IPS-18a (cell line): ENCODE data around the gene KCNA2.

Experiments
- H3K27ac ChIP-seq: one replicate; pipeline ENCODE4 v1.5.1; 2013; ENCODE audit warnings: low read length
- H3K27me3 ChIP-seq: one replicate; pipeline ENCODE4 v1.6.1; 2013; ENCODE audit warnings: mild to moderate bottlenecking, low read length; ENCODE audit not compliant: control insufficient read depth, insufficient read depth
- H3K36me3 ChIP-seq: one replicate; pipeline ENCODE4 v1.6.1; 2013; ENCODE audit warnings: low read depth, low read length; ENCODE audit not compliant: control insufficient read depth
- H3K4me1 ChIP-seq: one replicate; pipeline ENCODE4 v1.6.1; 2013; ENCODE audit warnings: low read depth, low read length; ENCODE audit not compliant: control insufficient read depth
- H3K4me3 ChIP-seq: one replicate; pipeline ENCODE4 v1.5.1; 2013; ENCODE audit warnings: low read length
- H3K9ac ChIP-seq: one replicate; pipeline ENCODE4 v1.6.1; 2013; ENCODE audit warnings: mild to moderate bottlenecking, low read length, moderate library complexity
- H3K9me3 ChIP-seq: one replicate; pipeline ENCODE4 v1.6.1; 2013; ENCODE audit warnings: low read depth, low read length; ENCODE audit not compliant: control insufficient read depth

The KCNA2 gene

GRCh38 chr1:110595353-110595710 is 10.8 kb downstream of the KCNA2 start:
- Histone ChIP-seq H3K27me3 (peaks cover 4% of the 10 kb centered on the region), H3K4me3 (no peak overlapping the region), H3K9me3 (no peaks in the 10 kb centered on the region), H3K27ac (no peak overlapping the region), H3K36me3 (no peaks in the 10 kb centered on the region), H3K4me1 (no peaks in the 10 kb centered on the region), H3K9ac (no peak overlapping the region)

DNA sequence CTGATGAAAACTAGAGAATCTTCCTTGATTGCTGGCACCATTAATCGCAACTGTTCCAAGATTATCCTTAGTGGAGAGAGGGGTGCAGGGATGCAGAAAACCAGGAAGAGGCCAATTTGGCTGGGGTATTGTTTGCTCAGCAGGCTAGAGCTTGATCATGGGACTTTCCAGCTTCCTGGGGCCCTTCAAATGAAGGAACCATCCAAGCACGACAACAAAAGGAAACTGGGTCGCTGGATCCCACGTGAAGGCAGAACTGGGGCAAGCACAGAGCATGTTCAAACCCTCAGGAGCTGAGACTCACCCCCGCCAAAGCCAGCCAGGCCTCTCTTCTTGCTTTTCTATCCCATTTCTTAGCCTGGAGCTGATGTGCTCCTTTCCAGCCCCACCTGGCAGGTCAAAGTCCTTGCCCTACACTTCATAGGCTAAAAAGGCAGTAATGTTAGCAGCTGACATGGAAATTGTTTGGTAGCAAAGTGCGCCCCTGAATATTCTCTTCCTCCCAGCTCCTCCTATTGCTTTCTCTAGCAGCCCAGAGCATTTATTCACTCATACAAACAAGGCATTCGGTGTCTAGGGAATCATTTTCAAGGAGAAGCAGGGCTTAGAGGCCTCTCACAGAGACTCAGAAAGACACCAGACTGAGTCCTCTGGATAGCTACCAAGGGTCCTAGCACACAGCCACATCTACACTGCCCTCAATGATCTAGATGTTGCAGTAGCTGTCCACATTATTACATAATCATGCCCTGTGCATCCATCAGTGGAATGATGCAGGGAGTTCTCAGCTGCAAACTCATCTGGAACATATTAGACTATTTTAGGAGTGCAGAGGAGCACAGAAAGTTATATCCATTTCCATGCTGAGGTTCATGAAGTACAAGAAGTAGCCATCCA is 11.5 kb downstream of the KCNA2 start:
- Histone ChIP-seq H3K36me3 (no peaks in the 10 kb centered on the region), H3K9ac (no peak overlapping the region), H3K27me3 (peaks cover 4% of the 10 kb centered on the region), H3K27ac (no peak overlapping the region), H3K4me1 (no peaks in the 10 kb centered on the region), H3K4me3 (no peak overlapping the region), H3K9me3 (no peaks in the 10 kb centered on the region)

- Histone ChIP-seq H3K36me3 (no peaks in the 10 kb centered on the region), H3K9me3 (no peaks in the 10 kb centered on the region), H3K9ac (no peak overlapping the region), H3K4me1 (no peaks in the 10 kb centered on the region), H3K4me3 (no peak overlapping the region), H3K27ac (no peak overlapping the region), H3K27me3 (peaks cover 4% of the 10 kb centered on the region)
These were observed 12.3 kb downstream of the KCNA2 start for GRCh38 chr1:110593902-110594301.

DNA sequence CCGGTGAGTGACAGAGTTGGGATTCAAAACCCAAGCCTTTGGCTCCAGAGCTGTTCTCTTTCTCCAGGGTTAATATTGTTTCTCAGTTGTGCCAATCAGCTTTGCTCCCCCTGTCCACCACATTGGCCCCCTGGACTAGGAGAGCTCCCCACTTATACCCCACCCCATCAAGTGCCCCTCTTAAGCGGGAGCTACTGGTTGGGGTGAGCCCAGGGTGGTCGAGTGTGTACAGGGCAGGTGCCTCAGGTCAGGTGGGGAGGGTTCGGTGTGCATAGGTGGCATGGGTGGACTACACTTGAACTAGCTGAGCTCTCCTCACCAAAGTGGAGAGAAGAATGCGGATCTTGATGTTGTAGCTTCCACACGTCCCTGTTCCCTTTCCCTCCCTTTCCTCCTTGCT is 14.2 kb downstream of the KCNA2 start:
- Histone ChIP-seq H3K36me3 (no peaks in the 10 kb centered on the region), H3K27ac (no peak overlapping the region)

GRCh38 chr1:110588991-110589390 is 17.2 kb downstream of the KCNA2 start:
- no peaks in the 10 kb centered on the region for H3K27me3 ChIP-seq
- H3K27ac ChIP-seq = no peak overlapping the region
- H3K4me1 ChIP-seq = no peaks in the 10 kb centered on the region
- H3K36me3 ChIP-seq = no peaks in the 10 kb centered on the region
- H3K4me3 ChIP-seq = no peak overlapping the region
- H3K9ac ChIP-seq = no peak overlapping the region
- no peaks in the 10 kb centered on the region for H3K9me3 ChIP-seq

More for the DNA sequence above, 14.2 kb downstream of the KCNA2 start:
- H3K4me1 ChIP-seq = no peaks in the 10 kb centered on the region
- no peak overlapping the region for H3K9ac ChIP-seq
- no peaks in the 10 kb centered on the region for H3K9me3 ChIP-seq
- peaks cover 4% of the 10 kb centered on the region for H3K27me3 ChIP-seq
- H3K4me3 ChIP-seq = no peak overlapping the region

- H3K36me3 ChIP-seq = no peaks in the 10 kb centered on the region
- H3K9ac ChIP-seq = no peak overlapping the region
- H3K4me1 ChIP-seq = no peaks in the 10 kb centered on the region
- no peaks in the 10 kb centered on the region for H3K9me3 ChIP-seq
- H3K27me3 ChIP-seq = no peaks in the 10 kb centered on the region
- no peak overlapping the region for H3K4me3 ChIP-seq
- no peak overlapping the region for H3K27ac ChIP-seq
These were observed 17.7 kb downstream of the KCNA2 start for GRCh38 chr1:110588486-110588885.

DNA sequence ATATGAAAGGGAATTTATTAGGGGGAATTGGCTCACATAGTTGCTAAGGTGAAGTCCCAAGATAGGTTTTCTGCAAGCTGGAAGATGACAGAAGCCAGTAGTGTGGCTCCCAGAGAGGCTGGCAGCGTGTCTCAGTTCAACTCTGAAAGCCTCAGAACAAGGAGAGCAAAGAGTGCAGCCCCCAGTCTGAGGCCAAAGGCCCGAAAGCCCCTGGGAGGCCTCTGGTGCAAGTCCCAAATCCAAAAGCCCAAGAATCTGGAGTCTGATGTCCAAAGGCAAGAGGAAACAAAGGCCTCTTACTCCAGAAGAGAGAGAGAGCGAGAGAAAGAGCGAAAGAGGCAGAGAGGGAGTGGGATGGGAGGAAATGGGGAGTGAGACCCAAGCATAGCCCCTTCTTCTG is 18.3 kb downstream of the KCNA2 start:
- no peak overlapping the region for H3K4me3 ChIP-seq
- no peaks in the 10 kb centered on the region for H3K9me3 ChIP-seq
- no peaks in the 10 kb centered on the region for H3K36me3 ChIP-seq
- no peaks in the 10 kb centered on the region for H3K27me3 ChIP-seq
- no peaks in the 10 kb centered on the region for H3K4me1 ChIP-seq
- no peak overlapping the region for H3K27ac ChIP-seq
- no peak overlapping the region for H3K9ac ChIP-seq

GRCh38 chr1:110585481-110585880 is 20.7 kb downstream of the KCNA2 start:
- no peaks in the 10 kb centered on the region for H3K36me3 ChIP-seq
- no peaks in the 10 kb centered on the region for H3K4me1 ChIP-seq
- no peaks in the 10 kb centered on the region for H3K9me3 ChIP-seq
- no peak overlapping the region for H3K4me3 ChIP-seq
- no peak overlapping the region for H3K27ac ChIP-seq
- H3K27me3 ChIP-seq = no peaks in the 10 kb centered on the region
- H3K9ac ChIP-seq = no peak overlapping the region

- Histone ChIP-seq H3K4me3 (no peak overlapping the region), H3K27me3 (no peaks in the 10 kb centered on the region), H3K9ac (no peak overlapping the region), H3K9me3 (no peaks in the 10 kb centered on the region), H3K4me1 (no peaks in the 10 kb centered on the region), H3K36me3 (no peaks in the 10 kb centered on the region), H3K27ac (no peak overlapping the region)
These were observed 22.1 kb downstream of the KCNA2 start for GRCh38 chr1:110584045-110584444.

- no peaks in the 10 kb centered on the region for H3K27me3 ChIP-seq
- H3K36me3 ChIP-seq = no peaks in the 10 kb centered on the region
- H3K9me3 ChIP-seq = no peaks in the 10 kb centered on the region
- no peaks in the 10 kb centered on the region for H3K4me1 ChIP-seq
- no peak overlapping the region for H3K9ac ChIP-seq
- no peak overlapping the region for H3K4me3 ChIP-seq
- no peak overlapping the region for H3K27ac ChIP-seq
These were observed 22.7 kb downstream of the KCNA2 start for GRCh38 chr1:110583505-110583904.

GRCh38 chr1:110582378-110582777 is 23.8 kb downstream of the KCNA2 start:
- Histone ChIP-seq H3K9ac (no peak overlapping the region), H3K4me1 (no peaks in the 10 kb centered on the region)

GRCh38 chr1:110581682-110582145 is 24.4 kb downstream of the KCNA2 start:
- H3K27ac ChIP-seq = no peak overlapping the region
- H3K9me3 ChIP-seq = no peaks in the 10 kb centered on the region
- no peak overlapping the region for H3K9ac ChIP-seq
- H3K36me3 ChIP-seq = no peaks in the 10 kb centered on the region
- no peak overlapping the region for H3K4me3 ChIP-seq
- H3K4me1 ChIP-seq = no peaks in the 10 kb centered on the region
- peaks cover 4% of the 10 kb centered on the region for H3K27me3 ChIP-seq

More at GRCh38 chr1:110582378-110582777, 23.8 kb downstream of the KCNA2 start:
- no peak overlapping the region for H3K27ac ChIP-seq
- no peaks in the 10 kb centered on the region for H3K9me3 ChIP-seq
- H3K36me3 ChIP-seq = no peaks in the 10 kb centered on the region
- no peak overlapping the region for H3K4me3 ChIP-seq
- H3K27me3 ChIP-seq = peaks cover 4% of the 10 kb centered on the region
